ENCODE data around the gene SERPING1.

SERPING1 gene

DNA sequence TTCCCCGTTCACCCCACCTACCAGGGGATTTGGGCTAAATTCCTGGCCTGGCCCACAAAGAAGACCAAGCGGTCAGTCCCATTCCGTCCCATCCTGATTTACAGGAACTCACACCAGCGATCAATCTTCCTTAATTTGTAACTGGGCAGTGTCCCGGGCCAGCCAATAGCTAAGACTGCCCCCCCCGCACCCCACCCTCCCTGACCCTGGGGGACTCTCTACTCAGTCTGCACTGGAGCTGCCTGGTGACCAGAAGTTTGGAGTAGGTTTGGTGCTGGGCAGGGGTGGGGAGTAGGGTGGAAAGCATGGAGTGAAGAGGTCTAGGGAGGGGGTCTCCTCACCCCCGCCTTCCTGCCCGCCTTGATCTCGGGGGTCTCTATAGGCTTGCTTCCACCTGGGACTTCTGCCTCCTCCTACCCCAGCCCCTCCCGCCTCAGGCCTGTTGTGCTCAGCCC is at the start of gene SERPING1:
Gene SERPING1, plus strand, starts transcription at position 225 of the 455 bp plus-strand sequence. CDS start 586 bp downstream, outside the sequence.
- DNase-seq (ENCODE audit: low read depth, low spot score) = no peak
- H3K9me3 ChIP-seq (ENCODE audit: insufficient read depth, low read length) = no peaks in the 10 kb centered on the region
- peak within 1 kb of the TSS; percentile 79 for H3K9ac ChIP-seq (ENCODE audit: insufficient read length, low read depth)
- H3K36me3 ChIP-seq (ENCODE audit: insufficient read depth, insufficient read length, low read length) = no peaks in the 10 kb centered on the region
- H3K27me3 ChIP-seq (ENCODE audit: insufficient read depth, insufficient read length) = peaks cover 2% of the 10 kb centered on the region
- H3K4me3 ChIP-seq (ENCODE audit: insufficient read length, low read depth) = peak within 1 kb of the TSS; percentile 52
- peaks cover 3% of the 10 kb centered on the region for H3K4me1 ChIP-seq (ENCODE audit: insufficient read depth, insufficient read length)
- TF ChIP-seq YY1 (IDR thresholded peaks at IDR 0.05; ENCODE audit: insufficient read depth, insufficient read length) (no peak), ZNF274 (IDR thresholded peaks at IDR 0.05; ENCODE audit: low read depth, low read length) (no peak), SUZ12 (IDR thresholded peaks at IDR 0.05; ENCODE audit: extremely low read depth, insufficient read depth, insufficient read length) (no peak)

DNA sequence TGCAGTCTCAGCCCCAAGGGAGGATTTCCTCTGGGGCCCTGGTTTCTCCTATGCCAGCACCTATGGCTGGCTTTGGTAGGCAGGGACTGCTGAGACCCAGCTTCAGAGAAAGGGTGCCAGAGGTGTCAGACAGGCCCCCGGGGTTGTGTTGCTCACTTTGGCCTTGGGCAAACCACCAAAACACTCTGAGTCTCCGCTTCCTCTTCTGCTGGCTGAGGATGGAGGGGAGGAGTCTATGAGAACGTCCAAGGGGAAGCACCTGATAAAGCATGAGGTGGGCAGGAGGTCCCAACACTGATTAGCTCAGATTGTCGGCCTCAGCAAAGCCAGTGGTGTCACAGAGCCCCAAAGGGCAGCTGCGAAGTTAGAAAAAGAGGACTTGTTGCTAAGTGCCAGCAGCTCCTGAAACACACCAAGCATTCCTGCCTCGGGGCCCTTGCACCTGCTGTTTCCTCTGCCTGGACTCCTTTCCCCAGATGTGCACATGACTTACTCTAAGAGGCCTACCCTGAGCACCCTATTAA is 49.6 kb upstream of the SERPING1 start:
- Histone ChIP-seq H3K27me3 (ENCODE audit: insufficient read depth, insufficient read length) (no peaks in the 10 kb centered on the region), H3K36me3 (ENCODE audit: insufficient read depth, insufficient read length, low read length) (peaks cover 3% of the 10 kb centered on the region), H3K4me3 (ENCODE audit: insufficient read length, low read depth) (no peak overlapping the region), H3K9me3 (ENCODE audit: insufficient read depth, low read length) (no peaks in the 10 kb centered on the region), H3K9ac (ENCODE audit: insufficient read length, low read depth) (no peak overlapping the region), H3K4me1 (ENCODE audit: insufficient read depth, insufficient read length) (peaks cover 12% of the 10 kb centered on the region)
- no peak for DNase-seq (ENCODE audit: low read depth, low spot score)
- no peak for TF ChIP-seq SUZ12 (IDR thresholded peaks at IDR 0.05; ENCODE audit: extremely low read depth, insufficient read depth, insufficient read length)
- no peak for TF ChIP-seq YY1 (IDR thresholded peaks at IDR 0.05; ENCODE audit: insufficient read depth, insufficient read length)
- TF ChIP-seq ZNF274 (IDR thresholded peaks at IDR 0.05; ENCODE audit: low read depth, low read length) = no peak

DNA sequence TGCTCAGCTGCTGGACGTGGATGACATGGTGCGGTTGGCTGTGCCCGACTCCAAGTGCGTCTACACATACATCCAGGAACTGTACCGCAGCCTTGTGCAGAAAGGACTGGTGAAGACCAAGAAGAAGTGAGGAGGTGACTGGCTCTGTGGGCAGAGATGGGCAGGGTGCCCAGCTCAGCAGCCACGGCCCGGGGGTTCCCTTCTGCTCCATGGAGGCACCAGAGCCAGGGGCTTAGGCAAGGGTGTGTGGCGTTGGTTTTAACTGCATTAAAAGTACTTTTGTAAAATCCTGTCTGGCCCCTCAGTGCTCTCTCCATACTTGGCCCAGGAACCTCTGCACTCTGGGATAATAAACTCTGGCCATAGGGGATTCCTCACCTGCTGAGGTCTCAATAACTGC is 47.5 kb upstream of the SERPING1 start:
- TF ChIP-seq YY1 (IDR thresholded peaks at IDR 0.05; ENCODE audit: insufficient read depth, insufficient read length) (no peak), ZNF274 (IDR thresholded peaks at IDR 0.05; ENCODE audit: low read depth, low read length) (no peak), SUZ12 (IDR thresholded peaks at IDR 0.05; ENCODE audit: extremely low read depth, insufficient read depth, insufficient read length) (no peak)
- peaks cover 3% of the 10 kb centered on the region for H3K36me3 ChIP-seq (ENCODE audit: insufficient read depth, insufficient read length, low read length)
- no peaks in the 10 kb centered on the region for H3K27me3 ChIP-seq (ENCODE audit: insufficient read depth, insufficient read length)
- no peak for DNase-seq (ENCODE audit: low read depth, low spot score)
- H3K9me3 ChIP-seq (ENCODE audit: insufficient read depth, low read length) = no peaks in the 10 kb centered on the region
- H3K4me3 ChIP-seq (ENCODE audit: insufficient read length, low read depth) = no peak overlapping the region
- H3K4me1 ChIP-seq (ENCODE audit: insufficient read depth, insufficient read length) = peaks cover 5% of the 10 kb centered on the region
- H3K9ac ChIP-seq (ENCODE audit: insufficient read length, low read depth) = no peak overlapping the region

DNA sequence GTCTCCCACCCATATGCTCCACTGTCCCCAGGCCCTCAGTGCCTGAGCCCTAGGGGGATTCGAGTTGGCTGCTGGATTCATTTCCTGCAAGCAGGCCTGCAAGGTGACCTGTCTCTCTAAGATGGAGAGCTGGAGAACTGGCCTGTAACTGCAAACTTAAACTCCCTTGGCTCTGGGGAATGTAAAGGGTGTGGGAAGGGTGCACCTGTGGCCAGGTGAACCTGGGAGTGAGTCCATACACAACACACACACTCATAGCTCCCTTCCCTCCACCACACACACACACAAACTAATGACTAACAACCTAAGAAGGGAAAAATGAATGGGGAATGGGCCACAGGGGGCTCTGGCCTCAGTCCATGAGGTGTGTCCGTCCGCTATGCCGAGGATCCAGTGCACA is 45.5 kb upstream of the SERPING1 start:
- Histone ChIP-seq H3K9ac (ENCODE audit: insufficient read length, low read depth) (no peak overlapping the region), H3K27me3 (ENCODE audit: insufficient read depth, insufficient read length) (no peaks in the 10 kb centered on the region), H3K4me3 (ENCODE audit: insufficient read length, low read depth) (no peak overlapping the region), H3K36me3 (ENCODE audit: insufficient read depth, insufficient read length, low read length) (peaks cover 3% of the 10 kb centered on the region), H3K9me3 (ENCODE audit: insufficient read depth, low read length) (no peaks in the 10 kb centered on the region), H3K4me1 (ENCODE audit: insufficient read depth, insufficient read length) (peaks cover 10% of the 10 kb centered on the region)
- no peak for DNase-seq (ENCODE audit: low read depth, low spot score)
- no peak for TF ChIP-seq SUZ12 (IDR thresholded peaks at IDR 0.05; ENCODE audit: extremely low read depth, insufficient read depth, insufficient read length)
- no peak for TF ChIP-seq YY1 (IDR thresholded peaks at IDR 0.05; ENCODE audit: insufficient read depth, insufficient read length)
- no peak for TF ChIP-seq ZNF274 (IDR thresholded peaks at IDR 0.05; ENCODE audit: low read depth, low read length)

DNA sequence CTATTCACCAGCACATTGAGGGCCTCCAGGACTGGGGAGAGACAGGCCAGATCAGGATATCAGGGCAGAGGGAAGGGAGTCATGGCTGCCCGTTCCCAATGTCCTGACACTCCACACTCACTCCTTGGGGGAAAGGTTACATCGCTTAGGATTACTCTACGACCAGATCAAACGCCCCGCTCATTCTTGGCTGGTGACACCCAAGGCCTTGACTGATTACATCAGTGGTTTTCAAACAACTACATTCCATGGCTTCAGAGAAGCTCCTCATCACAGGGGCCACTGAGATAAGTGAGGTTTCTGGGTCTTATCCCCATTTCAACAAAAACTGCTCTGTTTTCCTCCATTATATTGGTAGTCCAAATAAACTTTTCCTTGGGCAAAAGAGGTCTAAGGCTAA is 45.0 kb upstream of the SERPING1 start:
- Histone ChIP-seq H3K4me1 (ENCODE audit: insufficient read depth, insufficient read length) (peaks cover 8% of the 10 kb centered on the region), H3K9me3 (ENCODE audit: insufficient read depth, low read length) (no peaks in the 10 kb centered on the region), H3K36me3 (ENCODE audit: insufficient read depth, insufficient read length, low read length) (peaks cover 3% of the 10 kb centered on the region), H3K4me3 (ENCODE audit: insufficient read length, low read depth) (no peak overlapping the region), H3K27me3 (ENCODE audit: insufficient read depth, insufficient read length) (no peaks in the 10 kb centered on the region), H3K9ac (ENCODE audit: insufficient read length, low read depth) (no peak overlapping the region)
- no peak for DNase-seq (ENCODE audit: low read depth, low spot score)
- TF ChIP-seq YY1 (IDR thresholded peaks at IDR 0.05; ENCODE audit: insufficient read depth, insufficient read length) (no peak), SUZ12 (IDR thresholded peaks at IDR 0.05; ENCODE audit: extremely low read depth, insufficient read depth, insufficient read length) (no peak), ZNF274 (IDR thresholded peaks at IDR 0.05; ENCODE audit: low read depth, low read length) (no peak)

DNA sequence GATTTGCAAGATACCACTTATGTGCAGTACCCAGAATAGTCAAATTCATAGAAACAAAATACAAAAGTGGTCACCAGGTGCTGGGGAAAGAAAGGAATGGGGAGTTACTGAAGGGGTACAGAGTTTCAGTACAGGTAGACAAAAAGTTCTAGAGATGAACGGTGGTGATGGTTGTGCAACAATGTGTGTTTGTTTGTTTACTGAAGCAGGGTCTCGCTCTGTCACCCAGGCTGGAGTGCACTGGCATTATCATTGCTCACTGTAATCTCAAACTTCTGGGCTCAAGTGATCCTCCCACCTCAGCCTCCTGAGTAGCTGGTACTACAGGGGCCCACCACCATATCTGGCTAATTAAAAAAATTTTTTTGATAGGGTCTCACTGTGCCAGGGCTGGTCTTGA is 42.1 kb upstream of the SERPING1 start:
- no peaks in the 10 kb centered on the region for H3K27me3 ChIP-seq (ENCODE audit: insufficient read depth, insufficient read length)
- TF ChIP-seq SUZ12 (IDR thresholded peaks at IDR 0.05; ENCODE audit: extremely low read depth, insufficient read depth, insufficient read length) (no peak), ZNF274 (IDR thresholded peaks at IDR 0.05; ENCODE audit: low read depth, low read length) (no peak), YY1 (IDR thresholded peaks at IDR 0.05; ENCODE audit: insufficient read depth, insufficient read length) (no peak)

DNA sequence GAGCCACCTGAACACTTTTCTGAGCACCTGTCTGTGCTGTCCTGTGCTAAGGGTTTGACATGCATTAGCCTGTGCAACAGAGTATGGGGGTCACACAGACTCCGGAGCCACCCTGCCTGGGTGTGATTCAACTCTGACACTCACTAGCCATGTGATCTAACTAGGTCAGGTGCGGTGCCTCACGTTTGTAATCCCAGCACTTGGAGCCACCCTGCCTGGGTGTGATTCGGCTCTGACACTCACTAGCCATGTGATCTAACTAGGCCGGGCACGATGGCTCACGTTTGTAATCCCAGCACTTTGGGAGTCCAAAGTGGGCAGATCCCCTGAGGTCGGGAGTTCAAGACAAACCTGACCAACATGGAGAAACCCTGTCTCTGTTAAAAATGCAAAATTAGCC is 41.4 kb upstream of the SERPING1 start:
- no peak overlapping the region for H3K4me3 ChIP-seq (ENCODE audit: insufficient read length, low read depth)
- no peak overlapping the region for H3K9ac ChIP-seq (ENCODE audit: insufficient read length, low read depth)
- H3K4me1 ChIP-seq (ENCODE audit: insufficient read depth, insufficient read length) = peaks cover 5% of the 10 kb centered on the region
- H3K9me3 ChIP-seq (ENCODE audit: insufficient read depth, low read length) = no peaks in the 10 kb centered on the region
- TF ChIP-seq SUZ12 (IDR thresholded peaks at IDR 0.05; ENCODE audit: extremely low read depth, insufficient read depth, insufficient read length) = no peak
- TF ChIP-seq YY1 (IDR thresholded peaks at IDR 0.05; ENCODE audit: insufficient read depth, insufficient read length) = no peak
- H3K36me3 ChIP-seq (ENCODE audit: insufficient read depth, insufficient read length, low read length) = peaks cover 3% of the 10 kb centered on the region
- no peak for DNase-seq (ENCODE audit: low read depth, low spot score)
- no peaks in the 10 kb centered on the region for H3K27me3 ChIP-seq (ENCODE audit: insufficient read depth, insufficient read length)

More for the DNA sequence above, 42.1 kb upstream of the SERPING1 start:
- Histone ChIP-seq H3K9me3 (ENCODE audit: insufficient read depth, low read length) (no peaks in the 10 kb centered on the region), H3K4me1 (ENCODE audit: insufficient read depth, insufficient read length) (peaks cover 5% of the 10 kb centered on the region), H3K9ac (ENCODE audit: insufficient read length, low read depth) (no peak overlapping the region), H3K4me3 (ENCODE audit: insufficient read length, low read depth) (no peak overlapping the region), H3K36me3 (ENCODE audit: insufficient read depth, insufficient read length, low read length) (peaks cover 3% of the 10 kb centered on the region)
- DNase-seq (ENCODE audit: low read depth, low spot score) = no peak

Data from NT2/D1 (cell line).